Measurements from ENCODE around the gene LRPAP1.

LRPAP1 gene

DNA sequence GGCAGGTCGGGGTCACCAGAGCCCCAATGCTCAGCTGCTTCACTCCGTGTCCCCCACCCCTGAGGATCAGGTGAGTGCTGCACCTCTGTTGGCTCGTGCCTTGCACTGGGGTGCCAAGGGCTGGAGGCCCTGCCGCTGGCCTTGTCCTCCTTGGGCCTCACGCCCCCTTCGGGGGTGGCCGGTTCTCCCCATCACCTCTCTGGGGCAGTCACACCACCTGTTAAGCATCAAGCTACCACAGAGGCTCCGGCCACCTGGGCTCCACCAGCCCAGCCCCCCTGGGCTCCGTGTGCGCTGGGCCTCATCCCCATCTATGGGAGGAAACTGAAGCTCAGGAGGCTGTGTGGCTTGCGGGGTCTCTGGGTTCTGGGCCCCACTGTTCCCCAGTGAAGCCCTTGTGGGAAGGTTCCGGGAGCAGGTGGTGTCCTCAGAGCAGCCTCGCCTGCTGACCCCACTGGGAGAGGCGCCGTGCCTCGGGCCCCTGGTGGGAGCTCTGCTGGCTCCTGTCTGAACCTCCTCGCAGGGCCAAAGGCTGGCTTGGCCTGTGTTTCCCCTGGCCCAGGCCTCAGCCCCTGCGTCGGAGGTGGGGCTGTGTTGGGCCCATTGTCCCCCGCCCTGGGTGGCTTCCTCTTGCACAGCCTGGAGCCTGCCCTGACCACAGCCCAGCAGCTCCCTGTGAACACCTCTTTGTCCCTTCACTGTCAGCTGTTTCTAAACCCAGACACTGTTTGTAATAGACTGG is 38.3 kb downstream of the LRPAP1 start:
- H3K4me3 ChIP-seq (ENCODE audit: low read depth, low read length), result no peak overlapping the region
- H3K36me3 ChIP-seq (replicated peaks), result no peaks in the 10 kb centered on the region
- H3K27ac ChIP-seq, result no peak overlapping the region
- TF ChIP-seq, protein P1, sequence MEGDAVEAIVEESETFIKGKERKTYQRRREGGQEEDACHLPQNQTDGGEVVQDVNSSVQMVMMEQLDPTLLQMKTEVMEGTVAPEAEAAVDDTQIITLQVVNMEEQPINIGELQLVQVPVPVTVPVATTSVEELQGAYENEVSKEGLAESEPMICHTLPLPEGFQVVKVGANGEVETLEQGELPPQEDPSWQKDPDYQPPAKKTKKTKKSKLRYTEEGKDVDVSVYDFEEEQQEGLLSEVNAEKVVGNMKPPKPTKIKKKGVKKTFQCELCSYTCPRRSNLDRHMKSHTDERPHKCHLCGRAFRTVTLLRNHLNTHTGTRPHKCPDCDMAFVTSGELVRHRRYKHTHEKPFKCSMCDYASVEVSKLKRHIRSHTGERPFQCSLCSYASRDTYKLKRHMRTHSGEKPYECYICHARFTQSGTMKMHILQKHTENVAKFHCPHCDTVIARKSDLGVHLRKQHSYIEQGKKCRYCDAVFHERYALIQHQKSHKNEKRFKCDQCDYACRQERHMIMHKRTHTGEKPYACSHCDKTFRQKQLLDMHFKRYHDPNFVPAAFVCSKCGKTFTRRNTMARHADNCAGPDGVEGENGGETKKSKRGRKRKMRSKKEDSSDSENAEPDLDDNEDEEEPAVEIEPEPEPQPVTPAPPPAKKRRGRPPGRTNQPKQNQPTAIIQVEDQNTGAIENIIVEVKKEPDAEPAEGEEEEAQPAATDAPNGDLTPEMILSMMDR (IDR thresholded peaks at IDR 0.05; ENCODE audit: low read depth, low read length, missing control alignments), result no peak
- in situ Hi-C loops (cut with HindIII; ENCODE audit: low pct_ligation_motif_present, low sequenced_read_pairs), result no loop called here
- H3K27me3 ChIP-seq (replicated peaks), result peaks cover 22% of the 10 kb centered on the region
- DNase-seq, result no peak

DNA sequence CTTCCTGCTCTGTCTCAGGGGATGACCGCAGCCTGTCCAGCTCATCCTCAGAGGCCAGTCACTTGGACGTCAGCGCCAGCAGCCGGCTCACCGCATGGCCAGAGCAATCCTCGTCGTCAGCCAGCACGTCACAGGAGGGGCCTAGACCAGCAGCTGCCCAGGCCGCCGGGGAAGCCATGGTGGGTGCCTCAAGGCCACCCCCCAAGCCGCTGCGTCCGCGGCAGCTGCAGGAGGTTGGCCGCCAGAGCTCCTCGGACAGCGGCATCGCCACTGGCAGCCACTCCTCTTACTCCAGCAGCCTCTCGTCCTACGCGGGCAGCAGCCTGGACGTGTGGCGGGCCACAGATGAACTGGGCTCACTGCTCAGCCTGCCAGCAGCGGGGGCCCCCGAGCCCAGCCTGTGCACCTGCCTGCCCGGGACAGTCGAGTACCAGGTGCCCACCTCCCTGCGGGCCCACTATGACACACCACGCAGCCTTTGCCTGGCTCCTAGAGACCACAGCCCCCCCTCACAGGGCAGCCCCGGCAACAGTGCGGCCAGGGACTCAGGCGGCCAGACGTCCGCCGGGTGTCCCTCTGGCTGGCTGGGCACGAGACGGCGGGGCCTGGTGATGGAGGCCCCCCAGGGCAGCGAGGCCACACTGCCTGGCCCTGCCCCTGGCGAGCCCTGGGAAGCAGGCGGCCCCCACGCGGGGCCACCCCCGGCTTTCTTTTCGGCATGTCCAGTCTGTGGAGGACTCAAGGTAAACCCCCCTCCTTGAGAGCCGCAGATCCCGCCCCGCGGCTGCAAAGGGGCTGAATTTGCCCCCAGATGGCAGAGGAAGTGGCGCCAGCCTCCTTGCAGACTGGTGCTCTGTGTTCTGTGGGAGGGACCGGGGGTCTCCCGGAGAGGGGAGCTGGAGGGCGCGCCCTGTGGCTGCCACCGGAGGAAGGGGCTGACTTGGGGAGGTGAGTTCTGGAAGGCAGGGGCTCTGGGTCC is 39.2 kb downstream of the LRPAP1 start:
- Histone ChIP-seq H3K36me3 (replicated peaks) (no peaks in the 10 kb centered on the region), H3K27ac (no peak overlapping the region), H3K27me3 (replicated peaks) (peaks cover 22% of the 10 kb centered on the region), H3K4me3 (ENCODE audit: low read depth, low read length) (no peak overlapping the region)
- DNase-seq, result peak; percentile 14
- in situ Hi-C loops (cut with HindIII; ENCODE audit: low pct_ligation_motif_present, low sequenced_read_pairs), result no loop called here
- TF ChIP-seq, protein P1 (IDR thresholded peaks at IDR 0.05; ENCODE audit: low read depth, low read length, missing control alignments), result no peak

DNA sequence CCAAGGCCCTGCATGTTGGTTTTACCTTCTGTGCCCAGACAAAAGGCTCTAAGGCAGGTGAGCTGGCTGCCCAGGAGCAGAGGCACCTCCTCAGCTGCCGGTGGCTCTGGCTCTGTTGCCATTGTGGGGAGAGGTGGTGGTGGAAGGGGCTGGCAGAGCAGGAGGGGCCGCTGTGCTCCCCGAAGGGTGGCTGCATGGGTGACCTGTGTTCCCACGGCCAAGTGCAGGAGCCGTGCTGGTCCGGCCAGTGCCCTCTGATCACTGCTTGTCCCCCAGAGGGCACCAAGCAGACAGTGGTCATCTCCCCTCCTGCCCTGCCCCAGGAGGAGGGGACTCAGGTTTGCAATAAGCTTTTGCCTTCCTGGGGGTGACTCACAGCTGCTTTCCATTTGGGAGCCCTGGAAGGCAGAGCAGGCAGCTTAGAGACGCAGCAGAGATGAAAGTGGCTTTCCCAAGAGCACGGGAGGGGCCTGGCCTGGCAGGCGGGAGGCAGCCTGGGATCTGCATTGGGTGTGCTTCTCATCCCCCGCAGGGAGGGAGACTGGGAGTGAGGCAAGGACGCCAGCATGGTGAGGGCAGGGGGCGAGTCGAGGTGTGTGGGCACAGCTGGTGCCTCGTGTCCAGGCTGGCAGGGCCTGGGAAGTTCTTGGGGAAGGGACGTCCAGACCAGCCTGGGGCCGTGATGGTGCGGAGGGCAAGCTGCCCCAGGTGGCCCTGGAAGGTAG is 40.4 kb downstream of the LRPAP1 start:
- H3K27ac ChIP-seq, result no peak overlapping the region
- H3K36me3 ChIP-seq (replicated peaks), result no peaks in the 10 kb centered on the region
- in situ Hi-C loops (cut with HindIII; ENCODE audit: low pct_ligation_motif_present, low sequenced_read_pairs), result no loop called here
- TF ChIP-seq, protein P1 (IDR thresholded peaks at IDR 0.05; ENCODE audit: low read depth, low read length, missing control alignments), result no peak
- peak; percentile 6 for DNase-seq
- H3K27me3 ChIP-seq (replicated peaks), result peaks cover 22% of the 10 kb centered on the region
- no peak overlapping the region for H3K4me3 ChIP-seq (ENCODE audit: low read depth, low read length)

DNA sequence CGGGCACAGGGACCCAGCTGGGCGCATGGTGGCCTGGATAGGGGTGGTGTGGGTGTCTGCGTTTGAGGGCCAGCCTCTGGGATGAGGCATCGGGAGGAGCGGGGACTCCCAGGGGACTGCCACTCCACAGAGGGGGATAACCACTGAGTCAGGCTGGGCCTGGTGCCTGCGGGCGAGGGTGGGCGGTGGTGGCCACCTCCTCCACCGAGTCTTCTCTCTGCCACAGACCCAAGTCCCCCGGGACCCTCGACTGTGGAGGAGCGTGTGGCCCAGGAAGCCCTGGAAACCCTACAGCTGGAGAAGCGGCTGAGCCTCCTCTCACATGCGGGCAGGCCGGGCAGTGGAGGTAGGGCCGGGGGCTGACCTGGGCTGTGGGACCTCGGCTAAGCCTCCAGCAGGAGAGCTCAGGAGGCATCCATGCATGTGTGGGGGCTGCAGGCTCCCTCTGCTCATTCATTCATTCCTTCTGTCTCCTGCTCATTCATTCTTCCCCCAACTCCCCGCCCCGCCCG is 42.7 kb downstream of the LRPAP1 start:
- in situ Hi-C loops (cut with HindIII; ENCODE audit: low pct_ligation_motif_present, low sequenced_read_pairs), result no loop called here
- Histone ChIP-seq H3K27ac (no peak overlapping the region), H3K4me3 (ENCODE audit: low read depth, low read length) (no peak overlapping the region), H3K36me3 (replicated peaks) (no peaks in the 10 kb centered on the region), H3K27me3 (replicated peaks) (peaks cover 37% of the 10 kb centered on the region)
- DNase-seq, result no peak
- TF ChIP-seq, protein P1 (IDR thresholded peaks at IDR 0.05; ENCODE audit: low read depth, low read length, missing control alignments), result no peak

DNA sequence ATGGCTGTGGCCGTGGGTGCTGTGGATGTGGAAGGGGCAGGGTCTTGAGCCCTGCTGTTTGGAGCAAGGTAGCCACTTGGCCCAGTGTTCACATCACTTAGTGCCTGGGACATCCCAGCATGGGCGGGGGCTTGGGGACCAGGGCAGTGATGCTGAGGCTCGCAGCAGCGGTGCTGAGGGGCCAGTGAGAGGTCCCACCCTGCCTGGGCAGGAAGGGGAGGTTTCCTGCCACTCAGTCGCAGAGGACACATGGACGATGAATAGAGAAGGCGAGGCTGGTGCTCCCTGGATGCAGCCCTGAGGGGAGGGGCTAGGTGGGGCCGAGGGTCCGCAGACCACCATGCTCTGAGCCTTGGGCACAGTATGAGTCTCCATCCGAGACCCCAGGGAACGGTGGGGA is 43.4 kb downstream of the LRPAP1 start:
- Histone ChIP-seq H3K27me3 (replicated peaks) (peaks cover 41% of the 10 kb centered on the region), H3K27ac (no peak overlapping the region), H3K4me3 (ENCODE audit: low read depth, low read length) (no peak overlapping the region), H3K36me3 (replicated peaks) (no peaks in the 10 kb centered on the region)
- no peak for DNase-seq
- TF ChIP-seq, protein P1 (IDR thresholded peaks at IDR 0.05; ENCODE audit: low read depth, low read length, missing control alignments), result no peak
- in situ Hi-C loops (cut with HindIII; ENCODE audit: low pct_ligation_motif_present, low sequenced_read_pairs), result no loop called here
